ENCODE data around the gene PTPRM.

PTPRM gene

GRCh38 chr18:8358033-8358765, 791.1 kb downstream of the PTPRM start:
- DNase-seq: no peak
- intact Hi-C loops (cut with DNase I): no loop called here

- intact Hi-C loops (cut with DNase I): no loop called here
- DNase-seq: no peak
These were observed 792.0 kb downstream of the PTPRM start for GRCh38 chr18:8359076-8359475.

- DNase-seq: no peak
- intact Hi-C loops (cut with DNase I): no loop called here
These were observed 792.4 kb downstream of the PTPRM start for GRCh38 chr18:8359481-8359880.

- no peak for DNase-seq
- intact Hi-C loops (cut with DNase I): no loop called here
These were observed 794.9 kb downstream of the PTPRM start for GRCh38 chr18:8361941-8362471.

GRCh38 chr18:8362863-8363262, 795.7 kb downstream of the PTPRM start:
- no peak for DNase-seq
- intact Hi-C loops (cut with DNase I): no loop called here

- intact Hi-C loops (cut with DNase I): no loop called here
These were observed 797.3 kb downstream of the PTPRM start for GRCh38 chr18:8364385-8364784.

GRCh38 chr18:8365006-8365405, 797.9 kb downstream of the PTPRM start:
- intact Hi-C loops (cut with DNase I): no loop called here
- no peak for DNase-seq

More at GRCh38 chr18:8364385-8364784, 797.3 kb downstream of the PTPRM start:
- DNase-seq: no peak

- DNase-seq: no peak
- intact Hi-C loops (cut with DNase I): no loop called here
These were observed 798.4 kb downstream of the PTPRM start for GRCh38 chr18:8365528-8365927.

GRCh38 chr18:8366070-8366469, 799.0 kb downstream of the PTPRM start:
- DNase-seq: no peak
- intact Hi-C loops (cut with DNase I): no loop called here

- DNase-seq: peak in 1 of 10 donors; percentile 80
- intact Hi-C loops (cut with DNase I): no loop called here
These were observed 799.5 kb downstream of the PTPRM start for GRCh38 chr18:8366656-8367055.

GRCh38 chr18:8367217-8367988, 800.3 kb downstream of the PTPRM start:
- intact Hi-C loops (cut with DNase I): no loop called here
- peak; percentile 25 to 95 (median 55) for DNase-seq

GRCh38 chr18:8368512-8369217, 801.5 kb downstream of the PTPRM start:
- intact Hi-C loops (cut with DNase I): no loop called here
- no peak for DNase-seq

GRCh38 chr18:8373486-8373885, 806.4 kb downstream of the PTPRM start:
- no peak for DNase-seq
- intact Hi-C loops (cut with DNase I): no loop called here

GRCh38 chr18:8374676-8375075, 807.6 kb downstream of the PTPRM start:
- no peak for DNase-seq
- intact Hi-C loops (cut with DNase I): no loop called here

- intact Hi-C loops (cut with DNase I): no loop called here
These were observed 808.1 kb downstream of the PTPRM start for GRCh38 chr18:8375249-8375648.

GRCh38 chr18:8376113-8376512, 809.0 kb downstream of the PTPRM start:
- intact Hi-C loops (cut with DNase I): no loop called here
- no peak for DNase-seq

More at GRCh38 chr18:8375249-8375648, 808.1 kb downstream of the PTPRM start:
- no peak for DNase-seq

- DNase-seq: no peak
- intact Hi-C loops (cut with DNase I): no loop called here
These were observed 812.2 kb downstream of the PTPRM start for GRCh38 chr18:8379187-8379941.

- intact Hi-C loops (cut with DNase I): loop anchor here (10.0 kb wide), 1 partner anchor 295 kb away; no protein-coding TSS in a partner anchor
- no peak for DNase-seq
These were observed 812.9 kb downstream of the PTPRM start for GRCh38 chr18:8380006-8380405.

GRCh38 chr18:8380926-8381325, 813.8 kb downstream of the PTPRM start:
- intact Hi-C loops (cut with DNase I): loop anchor here (10.0 kb wide), 1 partner anchor 296 kb away; no protein-coding TSS in a partner anchor
- no peak for DNase-seq
